Mesothelial cell of epicardium (in vitro differentiated cells): Measurements from ENCODE around the gene UMOD. TPM values are rescaled to one million over a fixed set of nuclear protein-coding genes. Genes with fewer than 3 reads are reported as not detected.

Experiments used
- DNase-seq, 2 experiments: peaks; one replicate each; pipeline ENCODE4 v3.0.0; 2021; ENCODE audit warnings: low spot score in 2 of 2; ENCODE audit not compliant: unreplicated experiment in 2 of 2
- H3K27ac Mint-ChIP-seq: 2 replicates; pipeline ENCODE4 v1.8.0; 2021; ENCODE audit warnings: mixed read lengths
- H3K27me3 Mint-ChIP-seq: 2 replicates; pipeline ENCODE4 v1.8.0; 2021; ENCODE audit warnings: low read depth, mixed read lengths
- H3K36me3 Mint-ChIP-seq: 2 replicates; pipeline ENCODE4 v1.8.0; 2021; ENCODE audit warnings: mixed read lengths
- H3K4me1 Mint-ChIP-seq: 2 replicates; pipeline ENCODE4 v1.8.0; 2021; ENCODE audit warnings: mixed read lengths
- H3K4me3 Mint-ChIP-seq: 2 replicates; pipeline ENCODE4 v1.8.0; 2021; ENCODE audit warnings: mild to moderate bottlenecking, moderate library complexity, mixed read lengths
- H3K9me3 Mint-ChIP-seq: 2 replicates; pipeline ENCODE4 v1.8.0; 2021; ENCODE audit warnings: mixed read lengths
- total RNA-seq: library from RNA; stranded (reverse); gene quantifications from 3 replicates; pipeline ENCODE4 v1.2.1, GENCODE V29; 2021
- TF ChIP-seq, protein P1 (sequence below): fragments of 200-600 bp; sonication (generic); IDR thresholded peaks from one replicate; pipeline ENCODE4 v1.5.0; 2021; ENCODE audit warnings: antibody characterized with exemption; ENCODE audit not compliant: unreplicated experiment

Gene UMOD
- not detected in 3 replicates for total RNA-seq

- Mint-ChIP-seq H3K4me3 (no peak within 1 kb of the TSS), H3K36me3 (no peaks in the 10 kb centered on the region), H3K27me3 (peaks cover 24% of the 10 kb centered on the region), H3K4me1 (no peaks in the 10 kb centered on the region), H3K9me3 (peaks cover 5% of the 10 kb centered on the region), H3K27ac (no peak within 1 kb of the TSS)
- DNase-seq = no peak
- TF ChIP-seq, protein P1, sequence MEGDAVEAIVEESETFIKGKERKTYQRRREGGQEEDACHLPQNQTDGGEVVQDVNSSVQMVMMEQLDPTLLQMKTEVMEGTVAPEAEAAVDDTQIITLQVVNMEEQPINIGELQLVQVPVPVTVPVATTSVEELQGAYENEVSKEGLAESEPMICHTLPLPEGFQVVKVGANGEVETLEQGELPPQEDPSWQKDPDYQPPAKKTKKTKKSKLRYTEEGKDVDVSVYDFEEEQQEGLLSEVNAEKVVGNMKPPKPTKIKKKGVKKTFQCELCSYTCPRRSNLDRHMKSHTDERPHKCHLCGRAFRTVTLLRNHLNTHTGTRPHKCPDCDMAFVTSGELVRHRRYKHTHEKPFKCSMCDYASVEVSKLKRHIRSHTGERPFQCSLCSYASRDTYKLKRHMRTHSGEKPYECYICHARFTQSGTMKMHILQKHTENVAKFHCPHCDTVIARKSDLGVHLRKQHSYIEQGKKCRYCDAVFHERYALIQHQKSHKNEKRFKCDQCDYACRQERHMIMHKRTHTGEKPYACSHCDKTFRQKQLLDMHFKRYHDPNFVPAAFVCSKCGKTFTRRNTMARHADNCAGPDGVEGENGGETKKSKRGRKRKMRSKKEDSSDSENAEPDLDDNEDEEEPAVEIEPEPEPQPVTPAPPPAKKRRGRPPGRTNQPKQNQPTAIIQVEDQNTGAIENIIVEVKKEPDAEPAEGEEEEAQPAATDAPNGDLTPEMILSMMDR = no peak
These were observed at the start of gene UMOD for GRCh38 chr16:20352615-20353014. Gene UMOD, minus strand, starts transcription at chr16:20352715. Its CDS starts 1,978 bp downstream, at chr16:20350737.

GRCh38 chr16:20401475-20402016, 49.0 kb upstream of the UMOD start:
- no peak for DNase-seq
- TF ChIP-seq, protein P1 = no peak
- Mint-ChIP-seq H3K4me1 (no peaks in the 10 kb centered on the region), H3K27me3 (no peaks in the 10 kb centered on the region), H3K36me3 (no peaks in the 10 kb centered on the region), H3K4me3 (no peak overlapping the region), H3K27ac (no peak overlapping the region), H3K9me3 (no peaks in the 10 kb centered on the region)

GRCh38 chr16:20401066-20401465, 48.6 kb upstream of the UMOD start:
- Mint-ChIP-seq H3K9me3 (no peaks in the 10 kb centered on the region), H3K4me1 (no peaks in the 10 kb centered on the region), H3K27ac (no peak overlapping the region), H3K27me3 (no peaks in the 10 kb centered on the region), H3K36me3 (no peaks in the 10 kb centered on the region), H3K4me3 (no peak overlapping the region)
- DNase-seq = no peak
- TF ChIP-seq, protein P1 = no peak

DNA sequence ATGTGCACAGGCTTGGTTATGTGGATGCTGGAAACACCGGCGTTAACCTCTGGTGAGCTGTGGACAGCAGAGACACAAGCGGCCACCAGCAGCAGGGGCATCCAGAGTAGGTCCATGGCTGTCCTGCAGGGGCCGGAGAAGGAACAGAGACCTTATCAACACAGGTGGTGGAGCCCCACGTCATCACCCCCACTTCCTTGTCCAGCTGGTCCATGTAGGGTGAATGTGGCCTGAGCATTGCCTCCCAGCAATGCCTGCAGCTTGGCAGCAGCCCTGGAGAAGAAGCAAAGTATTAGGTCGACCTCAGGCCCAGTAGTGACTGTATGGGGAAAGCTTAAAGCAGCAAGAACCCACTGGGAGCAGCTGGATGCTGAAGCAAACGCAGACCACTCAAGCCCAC, 46.7 kb upstream of the UMOD start:
- Mint-ChIP-seq H3K4me1 (no peaks in the 10 kb centered on the region), H3K27me3 (no peaks in the 10 kb centered on the region), H3K9me3 (no peaks in the 10 kb centered on the region), H3K36me3 (no peaks in the 10 kb centered on the region), H3K4me3 (no peak overlapping the region), H3K27ac (no peak overlapping the region)
- no peak for DNase-seq
- TF ChIP-seq, protein P1 = no peak

DNA sequence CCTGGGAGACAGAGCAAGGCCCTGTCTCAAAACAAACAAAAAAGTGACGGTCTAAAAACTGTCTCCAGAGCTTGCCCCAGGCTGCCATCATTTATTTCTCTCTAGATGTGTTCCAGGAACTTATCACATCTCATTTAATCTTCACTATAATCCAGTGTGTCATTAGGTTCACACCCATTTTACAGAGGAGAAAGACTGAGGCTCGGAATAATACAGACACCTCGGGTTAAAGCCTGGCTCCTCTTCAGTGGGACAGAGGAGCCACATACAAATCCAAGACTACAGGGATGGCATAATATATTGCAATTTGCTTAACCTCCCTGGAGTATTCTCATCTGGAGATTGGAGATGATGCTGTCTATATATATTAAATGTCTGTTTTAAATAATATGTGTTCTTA, 46.1 kb upstream of the UMOD start:
- no peaks in the 10 kb centered on the region for H3K27me3 Mint-ChIP-seq
- H3K27ac Mint-ChIP-seq = no peak overlapping the region
- DNase-seq = no peak
- TF ChIP-seq, protein P1 = no peak
- H3K36me3 Mint-ChIP-seq = no peaks in the 10 kb centered on the region
- no peaks in the 10 kb centered on the region for H3K4me1 Mint-ChIP-seq
- H3K4me3 Mint-ChIP-seq = no peak overlapping the region
- H3K9me3 Mint-ChIP-seq = no peaks in the 10 kb centered on the region
